Astrocyte of the cerebellum (primary cell): ENCODE data around the gene IMMT.

ENCODE experiments used
- DNase-seq: peaks from one replicate; pipeline ENCODE4 v3.0.0-alpha.2; 2011; ENCODE audit warnings: low read depth
- H3K4me3 ChIP-seq: 2 replicates; pipeline ENCODE4 v1.5.1; 2011; ENCODE audit warnings: mild to moderate bottlenecking, low read depth, low read length, moderate library complexity
- in situ Hi-C: cut with HindIII; loops from 2 replicates; pipeline ENCODE4 v1.10.0; 2017; ENCODE audit warnings: low sequenced_read_pairs
- TF ChIP-seq, protein P1 (sequence below): IDR thresholded peaks from 2 replicates; pipeline ENCODE4 v1.5.1; 2012; ENCODE audit warnings: low read length, low read depth, moderate library complexity, mild to moderate bottlenecking; ENCODE audit errors: missing control alignments

IMMT gene

DNA sequence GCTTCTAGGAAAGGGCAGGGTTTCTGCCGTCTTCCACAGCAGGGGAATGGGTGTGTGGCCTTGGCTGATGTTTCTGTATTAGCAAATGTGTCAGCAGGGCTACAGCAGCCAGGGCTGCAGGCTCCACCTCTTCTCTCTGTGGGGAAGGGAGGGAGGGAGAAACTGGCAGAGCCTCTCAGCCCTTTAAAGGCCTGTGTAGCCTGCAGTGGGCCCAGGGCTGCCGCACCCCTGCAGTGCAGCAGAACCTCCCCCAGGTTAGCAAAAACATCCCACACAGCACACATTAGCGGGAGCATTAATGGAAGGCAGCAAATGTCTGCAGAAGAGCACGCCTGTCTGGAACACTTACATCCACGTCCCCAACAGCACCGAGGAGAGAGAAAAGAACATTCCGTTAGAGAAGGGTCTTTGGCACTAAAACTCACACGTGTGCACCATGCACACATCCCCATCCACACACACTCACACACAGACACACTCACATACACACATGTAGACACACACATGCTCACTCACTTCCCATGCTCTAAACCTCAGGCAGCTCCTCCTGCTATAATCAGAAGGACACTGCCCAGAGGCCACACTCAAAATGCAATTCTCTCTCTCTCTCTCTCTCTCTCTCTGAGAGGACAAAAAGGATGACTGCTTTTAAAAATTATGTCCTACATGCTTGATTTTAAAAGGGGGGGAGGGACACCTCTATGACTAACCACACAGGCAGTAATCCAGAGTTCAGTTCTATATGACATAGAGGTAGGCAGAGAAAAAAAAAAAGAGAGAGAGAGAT is 28.1 kb upstream of the IMMT start:
- DNase-seq = peak; percentile 16
- in situ Hi-C loops = loop anchor here (5.0 to 25.0 kb wide), 2 partner anchors 74 to 164 kb away; no protein-coding TSS in a partner anchor
- no peak overlapping the region for H3K4me3 ChIP-seq
- TF ChIP-seq, protein P1, sequence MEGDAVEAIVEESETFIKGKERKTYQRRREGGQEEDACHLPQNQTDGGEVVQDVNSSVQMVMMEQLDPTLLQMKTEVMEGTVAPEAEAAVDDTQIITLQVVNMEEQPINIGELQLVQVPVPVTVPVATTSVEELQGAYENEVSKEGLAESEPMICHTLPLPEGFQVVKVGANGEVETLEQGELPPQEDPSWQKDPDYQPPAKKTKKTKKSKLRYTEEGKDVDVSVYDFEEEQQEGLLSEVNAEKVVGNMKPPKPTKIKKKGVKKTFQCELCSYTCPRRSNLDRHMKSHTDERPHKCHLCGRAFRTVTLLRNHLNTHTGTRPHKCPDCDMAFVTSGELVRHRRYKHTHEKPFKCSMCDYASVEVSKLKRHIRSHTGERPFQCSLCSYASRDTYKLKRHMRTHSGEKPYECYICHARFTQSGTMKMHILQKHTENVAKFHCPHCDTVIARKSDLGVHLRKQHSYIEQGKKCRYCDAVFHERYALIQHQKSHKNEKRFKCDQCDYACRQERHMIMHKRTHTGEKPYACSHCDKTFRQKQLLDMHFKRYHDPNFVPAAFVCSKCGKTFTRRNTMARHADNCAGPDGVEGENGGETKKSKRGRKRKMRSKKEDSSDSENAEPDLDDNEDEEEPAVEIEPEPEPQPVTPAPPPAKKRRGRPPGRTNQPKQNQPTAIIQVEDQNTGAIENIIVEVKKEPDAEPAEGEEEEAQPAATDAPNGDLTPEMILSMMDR = no peak

DNA sequence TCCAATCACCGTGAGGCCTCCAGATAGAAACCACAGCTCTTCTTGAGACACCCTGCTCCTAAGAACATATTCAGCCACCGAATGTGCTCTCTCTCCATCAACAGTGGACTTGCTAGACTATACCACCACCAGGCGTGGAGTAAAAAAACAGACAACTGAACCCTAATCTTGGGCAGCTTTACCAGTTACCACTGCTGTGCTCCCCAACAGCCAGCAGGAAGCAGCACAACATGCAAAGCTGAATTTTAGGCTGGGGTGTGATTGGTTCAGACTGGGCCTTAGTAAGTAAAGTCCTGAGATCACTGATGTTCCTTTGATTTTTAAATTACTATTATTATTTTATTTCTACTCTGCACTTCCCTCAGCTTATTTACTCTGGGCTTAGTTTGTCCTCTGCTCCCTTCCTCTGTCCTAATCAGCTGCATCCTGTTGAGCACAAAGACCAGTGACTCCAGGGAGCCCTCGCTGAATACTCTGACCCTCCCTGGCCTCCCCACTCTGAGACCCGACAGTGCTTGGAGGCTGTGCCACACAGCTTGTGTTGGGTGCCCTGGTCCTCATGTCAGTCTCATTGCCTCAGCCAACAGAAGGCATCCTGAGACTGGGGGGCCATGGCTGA is 25.9 kb upstream of the IMMT start:
- H3K4me3 ChIP-seq = no peak overlapping the region
- DNase-seq = peak; percentile 48
- TF ChIP-seq, protein P1 = peak; percentile 98
- in situ Hi-C loops = loop anchor here (5.0 to 25.0 kb wide), 2 partner anchors 76 to 166 kb away; no protein-coding TSS in a partner anchor

DNA sequence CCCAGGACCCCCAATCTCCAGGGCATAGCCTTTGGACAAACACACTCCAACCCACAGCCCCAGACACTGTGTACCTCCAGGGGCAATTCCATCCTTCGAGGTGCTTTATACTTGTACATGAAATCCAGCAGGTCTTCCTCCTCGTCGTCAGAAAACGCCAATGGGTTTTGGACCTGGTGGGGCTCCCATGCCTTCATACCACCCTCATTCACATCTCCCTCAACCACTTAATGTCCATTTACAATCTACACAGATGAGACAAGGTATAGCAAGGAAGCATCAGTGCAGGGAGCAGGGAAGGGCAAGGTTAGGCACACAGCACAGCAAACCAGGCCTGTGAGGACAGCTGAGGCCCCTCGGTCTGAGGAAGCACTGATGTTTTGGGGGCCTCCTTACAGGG is 24.6 kb upstream of the IMMT start:
- TF ChIP-seq, protein P1 = no peak
- H3K4me3 ChIP-seq = no peak overlapping the region
- in situ Hi-C loops = loop anchor here (5.0 to 25.0 kb wide), 2 partner anchors 77 to 167 kb away; no protein-coding TSS in a partner anchor
- no peak for DNase-seq

DNA sequence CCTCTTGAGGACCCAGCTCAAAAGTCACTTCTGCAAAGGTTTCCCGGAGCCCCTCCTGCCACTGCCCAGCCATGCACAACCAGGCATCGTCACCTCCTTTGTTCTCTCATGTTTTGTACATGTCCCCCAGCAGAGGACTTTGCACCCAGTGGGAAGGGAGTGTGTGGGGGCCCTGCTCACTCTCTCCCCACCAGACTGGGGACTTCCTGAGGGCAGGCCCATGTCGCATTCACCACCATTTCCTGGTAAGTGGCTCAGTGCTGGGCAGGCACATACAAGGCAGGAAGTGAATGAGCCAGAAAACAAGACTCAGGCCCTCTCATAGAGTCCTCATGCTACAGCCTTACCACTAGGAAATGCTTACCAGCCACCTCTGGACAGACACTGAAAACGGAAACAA is 22.9 kb upstream of the IMMT start:
- DNase-seq = no peak
- TF ChIP-seq, protein P1 = no peak
- in situ Hi-C loops = loop anchor here (25.0 kb wide), 1 partner anchor 169 kb away; no protein-coding TSS in a partner anchor
- no peak overlapping the region for H3K4me3 ChIP-seq

DNA sequence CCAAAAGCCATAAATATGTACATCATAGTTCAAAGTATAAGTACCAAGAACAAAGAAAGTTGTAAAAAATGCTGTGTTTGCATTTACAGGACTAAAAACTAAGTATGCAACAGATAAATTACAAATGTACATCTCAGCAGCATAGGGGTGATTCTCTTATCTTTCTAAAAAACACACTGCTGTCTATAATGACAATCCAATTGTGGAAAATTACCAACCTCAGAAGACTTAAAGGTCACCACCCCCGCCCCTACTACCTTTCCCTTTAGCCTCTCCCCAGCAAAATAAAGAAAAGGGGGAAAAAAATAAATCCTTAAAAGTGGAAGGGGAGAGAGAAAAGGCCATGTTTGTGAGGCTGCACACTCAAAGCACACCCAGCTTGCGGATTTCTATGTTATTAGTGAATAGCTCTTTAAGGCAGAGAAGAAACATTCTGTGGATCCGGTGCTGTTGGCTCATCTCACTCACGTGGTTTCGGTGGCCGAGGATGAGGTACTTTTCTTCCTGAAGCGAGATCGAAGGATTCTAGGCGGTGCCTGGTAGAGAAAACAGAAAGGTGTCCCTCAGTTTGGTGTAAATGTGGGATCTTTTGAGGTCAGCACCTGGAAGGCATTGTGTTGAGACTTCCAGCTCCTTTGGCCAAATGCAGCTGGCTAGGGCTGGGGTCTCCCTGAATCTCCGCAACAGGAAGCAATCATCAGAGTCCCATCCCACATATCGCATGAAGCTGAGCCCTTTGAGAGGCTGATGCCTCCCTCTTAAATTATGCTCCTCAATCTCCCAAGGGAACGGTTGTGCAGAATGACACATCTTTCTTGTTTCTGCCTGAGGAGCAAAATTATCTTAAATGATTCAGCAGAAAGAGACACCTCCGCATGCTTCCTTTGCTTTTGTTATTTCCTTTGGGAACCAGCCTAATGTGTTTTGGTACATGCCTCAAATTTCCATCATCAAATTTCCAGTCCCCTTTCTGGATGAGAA is 21.6 kb upstream of the IMMT start:
- TF ChIP-seq, protein P1 = no peak
- in situ Hi-C loops = loop anchor here (25.0 kb wide), 1 partner anchor 170 kb away; no protein-coding TSS in a partner anchor
- no peak overlapping the region for H3K4me3 ChIP-seq
- no peak for DNase-seq

DNA sequence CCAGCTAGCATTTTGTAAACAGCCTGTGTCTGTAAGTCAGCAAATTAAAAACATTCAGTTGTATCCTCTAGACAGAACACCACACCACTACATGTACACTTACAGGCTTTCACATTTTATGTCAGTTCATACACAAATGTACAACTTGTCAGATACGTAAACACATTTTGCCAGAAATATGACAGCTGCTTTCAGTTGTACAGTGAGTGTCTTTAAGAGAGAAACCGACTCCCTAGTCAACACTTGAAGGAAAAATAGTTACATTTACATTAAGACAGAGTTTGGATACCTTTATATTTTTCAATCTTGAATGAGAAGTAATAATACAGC is 19.2 kb upstream of the IMMT start:
- DNase-seq = no peak
- in situ Hi-C loops = loop anchor here (25.0 kb wide), 1 partner anchor 173 kb away; no protein-coding TSS in a partner anchor
- TF ChIP-seq, protein P1 = no peak
- no peak overlapping the region for H3K4me3 ChIP-seq
